GM21381 (cell line): ENCODE data around the gene SUPT3H.
"Not testable (repeated sequence)": the region's sequence is repeated elsewhere in the genome, so short reads cannot be mapped to it uniquely, and the experiment has no call there.

Experiments used
- ATAC-seq: cut with Tn5 transposase; IDR thresholded peaks from one replicate; pipeline ENCODE4 v1.9.1; 2021; ENCODE audit warnings: mild to moderate bottlenecking, moderate library complexity; ENCODE audit not compliant: unreplicated experiment

SUPT3H gene

DNA sequence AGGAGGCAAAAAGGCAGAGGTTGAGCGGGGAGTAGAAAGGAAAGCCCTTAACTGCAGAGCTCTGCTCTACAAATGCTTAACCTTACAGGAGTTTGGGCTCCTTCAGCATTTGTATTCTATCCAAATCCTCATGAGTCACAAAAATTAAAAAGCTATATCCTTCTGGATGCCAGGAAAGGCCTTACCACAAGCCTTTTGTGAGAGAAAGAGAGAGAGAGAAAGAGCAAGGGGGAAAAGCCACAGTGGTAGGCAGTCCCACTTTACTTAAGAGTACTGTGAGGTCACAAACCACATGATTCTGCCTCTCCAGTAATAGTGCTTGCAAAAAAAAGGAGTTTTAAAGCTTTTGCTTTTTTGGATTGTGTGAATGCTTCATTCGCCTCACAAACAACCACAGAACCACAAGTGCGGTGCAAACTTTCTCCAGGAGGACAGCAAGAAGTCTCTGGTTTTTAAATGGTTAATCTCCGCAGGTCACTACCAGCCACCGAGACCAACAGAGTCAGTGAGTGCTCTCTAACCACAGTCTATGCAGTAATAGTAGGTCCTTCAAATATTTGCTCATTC is 49.7 kb downstream of the SUPT3H start, which contains the start of gene RUNX2:
Gene RUNX2, plus strand, starts transcription at position 375 of the 567 bp plus-strand sequence. CDS start 397 bp downstream, outside the sequence.
- no peak for ATAC-seq

DNA sequence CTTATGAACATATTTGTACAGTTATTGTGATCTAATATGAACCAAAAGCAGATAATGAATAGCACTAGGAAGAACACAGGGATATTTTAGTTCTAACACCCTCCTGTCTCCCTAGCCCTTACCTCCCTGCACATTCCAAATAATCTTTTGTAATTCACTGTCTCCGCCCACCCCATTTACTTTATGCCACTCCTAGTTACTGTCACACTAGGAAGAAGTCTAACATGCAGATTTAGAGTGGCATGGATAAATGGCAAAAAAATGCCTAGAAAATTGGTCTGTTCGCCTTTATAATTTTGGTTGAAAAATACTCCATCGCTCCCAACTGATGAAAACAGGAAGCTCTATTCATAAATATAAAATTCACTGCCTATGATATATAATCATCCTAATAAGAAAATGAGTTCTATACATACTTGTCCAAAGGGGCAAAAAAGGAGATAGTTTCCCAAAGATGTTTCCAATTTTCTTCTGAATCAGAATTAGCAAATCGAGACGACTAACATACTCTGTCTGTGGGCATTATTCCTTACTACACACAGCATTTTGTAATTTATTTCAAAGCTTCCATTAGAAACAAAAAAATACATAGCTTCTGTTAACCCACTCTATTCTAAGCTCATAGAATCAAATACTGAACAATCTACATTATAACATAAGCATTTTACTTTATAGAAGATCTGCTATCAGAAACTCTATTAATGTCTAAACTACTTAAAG is 50.9 kb downstream of the SUPT3H start:
- no peak for ATAC-seq

DNA sequence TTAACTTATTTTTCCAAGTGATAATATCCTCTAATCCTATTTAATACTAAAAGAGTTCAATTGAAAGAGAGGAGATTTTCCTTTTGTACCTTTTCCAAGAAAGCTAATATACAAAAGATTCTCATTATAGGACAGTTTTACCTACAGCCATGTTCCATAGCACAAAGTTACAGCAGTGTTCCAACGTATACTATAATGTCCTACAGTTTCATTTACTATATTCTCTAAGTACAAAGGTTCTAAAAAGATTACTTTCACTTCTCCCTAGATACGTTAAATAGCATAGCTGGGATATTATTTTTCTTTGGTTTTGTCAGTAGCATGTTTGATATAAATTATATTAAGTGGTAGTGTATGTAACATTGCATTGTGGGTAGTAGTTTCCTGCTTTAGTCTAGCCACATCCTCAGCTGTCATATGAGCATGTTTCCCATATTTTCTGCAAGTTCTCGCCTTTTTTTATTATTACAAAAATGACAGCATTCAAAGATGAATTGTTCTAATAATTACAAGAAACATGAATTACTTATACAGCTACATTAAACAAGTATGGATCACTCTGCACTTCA is 54.0 kb downstream of the SUPT3H start:
- no peak for ATAC-seq

DNA sequence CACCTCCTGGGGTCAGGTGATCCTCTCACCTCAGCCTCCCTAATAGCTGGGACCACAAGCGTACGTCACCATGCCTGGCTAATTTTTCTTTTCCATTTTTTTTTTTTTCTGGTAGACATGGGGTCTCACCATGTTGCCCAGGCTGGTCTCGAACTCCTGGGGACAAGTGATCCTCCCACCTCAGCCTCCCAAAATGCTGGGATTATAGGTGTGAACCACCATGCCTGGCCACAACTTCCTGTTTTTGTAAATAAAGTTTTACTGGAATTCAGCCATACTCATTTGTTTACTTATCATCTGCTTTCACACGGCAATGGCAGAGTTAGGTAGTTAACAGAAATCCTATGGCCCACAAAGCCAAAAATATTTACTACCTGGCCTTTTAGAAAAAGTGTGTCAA is 57.4 kb downstream of the SUPT3H start:
- no peak for ATAC-seq

DNA sequence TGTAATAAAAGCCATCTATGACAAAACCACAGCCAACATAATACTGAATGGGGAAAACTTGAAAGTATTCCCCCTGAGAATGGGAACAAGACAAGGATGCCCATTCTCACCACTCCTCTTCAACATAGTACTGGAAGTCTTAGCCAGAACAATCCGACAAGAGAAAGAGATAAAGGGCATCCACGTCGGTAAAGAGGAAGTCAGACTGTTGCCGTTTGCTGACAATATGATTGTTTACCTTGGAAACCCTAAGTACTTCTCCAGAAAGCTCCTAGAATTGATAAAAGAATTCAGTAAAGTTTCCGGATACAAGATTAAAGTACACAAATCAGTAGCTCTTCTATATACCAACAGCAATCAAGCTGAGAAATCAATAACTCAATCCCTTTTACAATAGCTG is 63.6 kb downstream of the SUPT3H start:
- ATAC-seq, result no peak

DNA sequence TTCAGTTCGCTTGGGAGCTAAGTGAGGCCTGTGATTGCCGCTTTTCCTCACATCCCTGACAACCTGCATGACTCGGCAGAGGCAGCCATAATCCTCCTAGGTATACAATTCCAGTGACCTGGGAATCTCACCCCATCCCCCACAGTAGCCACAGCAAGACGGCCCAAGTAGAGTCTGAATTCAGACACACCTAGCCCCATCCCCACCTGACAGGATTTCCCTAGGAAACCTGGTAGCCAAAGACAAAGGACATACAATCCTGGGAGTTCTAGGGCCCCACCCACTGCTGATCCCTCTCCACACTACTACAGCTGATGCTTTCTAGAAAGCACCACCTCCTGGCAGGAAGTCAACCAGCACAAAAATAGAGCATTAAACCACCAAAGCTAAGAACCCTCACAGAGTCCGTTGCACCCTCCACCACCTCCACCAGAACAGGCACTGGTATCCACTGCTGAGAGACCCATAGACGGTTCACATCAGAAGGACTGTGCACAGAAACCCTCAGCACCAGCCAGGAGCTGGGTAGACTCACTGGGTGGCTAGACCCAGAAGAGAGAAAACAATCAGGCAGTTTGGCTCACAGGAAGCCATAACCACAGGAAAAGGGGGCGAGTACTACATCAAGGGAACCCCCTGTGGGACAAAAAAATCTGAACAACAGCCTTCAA is 67.5 kb downstream of the SUPT3H start:
- ATAC-seq, result no peak

DNA sequence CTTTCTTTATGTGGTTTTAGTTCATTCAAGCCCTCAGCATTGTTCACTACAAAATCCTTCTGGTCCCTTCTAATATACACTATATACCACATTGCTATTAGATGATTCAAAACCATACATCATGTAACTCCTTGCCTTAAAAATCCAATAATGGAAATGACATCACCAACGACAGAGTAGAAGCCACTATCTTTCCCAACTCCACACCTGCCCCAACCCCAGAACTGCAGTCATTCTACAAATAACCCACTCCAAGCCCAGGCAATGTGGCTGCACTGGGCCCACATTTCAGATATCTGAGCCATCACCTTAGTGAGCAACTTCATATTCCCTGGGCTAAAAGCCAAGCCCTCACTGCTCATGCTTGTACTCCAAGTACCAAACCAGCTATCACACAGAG is 72.2 kb downstream of the SUPT3H start:
- no peak for ATAC-seq

DNA sequence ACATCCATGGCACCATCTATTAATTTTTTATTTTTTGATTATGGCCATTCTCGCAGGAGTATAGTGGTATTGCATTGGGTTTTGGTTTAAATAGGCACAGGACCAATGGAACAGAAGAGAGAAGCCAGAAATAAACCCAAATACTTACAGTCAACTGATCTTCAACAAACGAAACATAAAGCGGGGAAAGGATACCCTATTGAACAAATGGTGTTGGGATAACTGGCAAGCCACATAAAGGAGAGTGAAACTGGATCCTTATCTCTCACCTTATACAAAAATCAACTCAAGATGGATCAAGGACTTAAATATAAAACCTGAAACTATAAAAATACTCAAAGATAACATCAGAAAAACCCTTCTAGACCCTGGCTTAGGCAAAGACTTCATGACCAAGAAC is 74.9 kb downstream of the SUPT3H start:
- no peak for ATAC-seq

DNA sequence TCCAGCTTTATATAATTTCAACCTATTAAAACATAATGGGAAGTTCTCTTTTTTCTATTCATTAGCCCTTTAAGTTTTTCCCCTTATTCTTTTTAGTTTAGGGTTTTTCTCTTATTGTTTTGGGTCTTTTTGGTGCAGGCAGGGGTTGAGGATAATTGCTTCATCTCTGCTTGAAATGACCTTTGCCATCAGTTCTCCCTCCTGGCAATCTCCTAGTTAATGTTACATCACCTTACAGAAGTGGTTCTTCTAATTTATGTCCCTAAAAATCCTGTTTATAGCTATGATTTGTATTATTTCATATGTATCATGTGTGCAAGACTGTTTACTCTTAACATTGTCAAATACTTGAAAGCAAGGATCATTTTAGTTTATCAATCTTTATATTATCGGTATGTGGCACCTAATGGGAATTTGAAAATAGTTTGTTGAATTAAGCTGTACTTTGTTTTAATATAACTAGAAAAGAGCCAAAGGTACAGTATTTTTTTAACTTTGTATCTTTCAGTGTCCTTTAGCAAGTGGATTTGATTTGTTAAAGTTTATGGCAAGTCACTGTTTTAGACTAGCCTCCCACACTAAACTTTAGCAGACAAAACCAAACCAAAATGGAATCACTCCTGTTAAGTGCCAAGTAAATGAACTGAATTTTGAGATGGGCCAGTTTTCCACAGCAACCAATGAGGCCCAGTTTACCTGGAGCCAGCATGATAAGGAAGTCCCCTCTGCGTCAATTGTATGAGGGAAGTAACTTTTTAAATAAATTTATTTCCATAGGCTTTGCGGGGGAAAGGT is 76.2 kb downstream of the SUPT3H start:
- no peak for ATAC-seq

DNA sequence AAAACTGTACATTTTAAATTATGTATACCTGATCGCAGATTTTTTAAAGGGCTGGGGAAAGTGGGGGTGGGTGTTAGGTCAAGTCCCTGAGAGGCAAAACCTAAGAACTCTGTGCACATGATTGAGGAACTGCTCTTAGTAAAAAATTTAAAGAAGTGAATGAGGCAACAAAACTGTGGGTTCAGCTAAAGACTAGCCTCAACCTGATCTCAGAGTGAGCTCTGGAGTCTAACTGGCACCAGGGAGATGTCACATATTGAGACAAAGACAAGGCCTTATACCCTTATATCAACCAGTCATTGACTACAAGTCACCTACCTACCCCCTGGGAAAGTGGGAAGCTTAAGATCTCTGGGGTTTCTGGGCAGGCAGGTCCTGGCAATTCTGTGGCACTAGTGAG is 77.0 kb downstream of the SUPT3H start:
- ATAC-seq, result no peak

DNA sequence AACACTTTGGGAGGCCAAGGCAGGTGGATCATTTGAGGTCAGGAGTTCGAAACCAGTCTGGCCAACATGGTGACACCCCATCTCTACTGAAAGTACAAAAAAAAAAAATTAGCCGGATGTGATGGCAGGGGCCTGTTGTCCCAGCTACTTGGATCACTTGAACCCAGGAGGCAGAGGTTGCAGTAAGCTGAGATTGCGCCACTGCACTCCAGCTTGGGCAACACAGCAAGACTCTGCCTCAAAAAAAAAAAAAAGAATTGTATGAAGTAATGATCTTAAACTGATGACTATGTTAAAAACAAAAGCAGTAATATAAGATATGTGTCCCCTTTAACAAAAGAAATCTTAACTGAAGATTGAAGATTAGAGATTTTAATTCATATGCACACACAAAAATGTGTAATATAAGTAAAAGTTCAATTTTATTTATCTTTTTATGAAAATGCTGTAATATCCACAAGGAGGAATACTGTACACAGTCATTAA is 78.6 kb downstream of the SUPT3H start:
- no peak for ATAC-seq

DNA sequence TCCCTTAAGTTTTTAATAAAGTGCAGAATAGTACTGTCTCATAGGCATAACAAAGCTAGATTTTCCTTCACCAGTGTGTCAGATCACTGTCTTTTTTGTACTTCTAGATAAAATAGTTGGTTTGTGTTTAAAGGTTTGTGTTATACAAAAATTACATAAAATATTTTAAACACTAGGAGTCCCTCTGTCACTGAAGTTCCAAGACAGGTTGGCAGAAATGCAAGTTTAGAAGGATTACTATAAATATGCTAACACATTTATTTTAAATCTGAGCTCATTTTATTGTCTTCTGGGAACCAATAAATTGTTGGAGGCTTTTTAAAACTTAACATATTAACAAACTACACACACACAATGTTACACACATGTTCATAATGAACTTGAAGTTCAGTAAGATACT is 80.4 kb downstream of the SUPT3H start:
- no peak for ATAC-seq

DNA sequence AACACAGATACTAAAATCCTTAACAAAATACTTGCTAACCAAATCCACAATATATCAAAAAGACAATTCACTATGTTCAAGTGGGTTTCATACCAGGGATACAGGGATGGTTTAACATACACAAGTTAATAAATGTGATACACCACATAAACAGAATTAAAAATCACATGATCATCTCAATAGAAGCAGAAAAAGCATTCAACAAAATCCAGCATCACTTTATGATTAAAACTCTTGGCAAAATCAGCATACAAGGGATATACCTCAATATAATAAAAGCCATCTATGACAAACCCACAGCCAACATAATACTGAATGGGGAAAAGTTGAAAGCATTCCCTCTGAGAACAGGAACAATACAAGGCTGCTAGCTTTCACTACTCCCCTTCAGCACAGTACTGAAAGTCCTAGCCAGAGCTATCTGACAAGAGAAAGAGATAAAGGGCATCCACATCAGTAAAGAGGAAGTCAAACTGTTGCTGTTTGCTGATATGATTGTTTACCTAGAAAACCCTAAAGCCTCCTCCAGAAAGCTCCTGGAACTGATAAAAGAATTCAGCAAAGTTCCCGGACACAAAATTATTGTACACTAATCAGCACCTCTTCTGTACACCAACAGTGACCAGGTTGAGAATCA is 83.6 kb downstream of the SUPT3H start:
- ATAC-seq, result not testable (repeated sequence)

DNA sequence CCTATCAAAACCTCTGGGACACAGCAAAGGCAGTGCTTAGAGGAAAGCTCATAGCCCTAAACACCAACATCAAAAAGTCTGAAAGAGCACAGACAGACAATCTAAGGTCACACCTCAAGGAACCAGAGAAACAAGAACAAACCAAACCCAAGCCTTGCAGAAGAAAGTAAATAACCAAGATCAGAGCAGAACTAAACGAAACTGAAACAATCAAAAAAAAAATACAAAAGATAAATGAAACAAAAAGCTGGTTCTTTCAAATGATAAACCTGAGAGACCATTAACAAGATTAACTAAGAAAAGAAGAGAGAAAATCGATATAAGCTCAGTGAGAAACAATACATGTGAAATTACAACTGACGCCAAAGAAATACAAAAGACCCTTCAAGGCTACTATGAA is 84.4 kb downstream of the SUPT3H start:
- no peak for ATAC-seq

DNA sequence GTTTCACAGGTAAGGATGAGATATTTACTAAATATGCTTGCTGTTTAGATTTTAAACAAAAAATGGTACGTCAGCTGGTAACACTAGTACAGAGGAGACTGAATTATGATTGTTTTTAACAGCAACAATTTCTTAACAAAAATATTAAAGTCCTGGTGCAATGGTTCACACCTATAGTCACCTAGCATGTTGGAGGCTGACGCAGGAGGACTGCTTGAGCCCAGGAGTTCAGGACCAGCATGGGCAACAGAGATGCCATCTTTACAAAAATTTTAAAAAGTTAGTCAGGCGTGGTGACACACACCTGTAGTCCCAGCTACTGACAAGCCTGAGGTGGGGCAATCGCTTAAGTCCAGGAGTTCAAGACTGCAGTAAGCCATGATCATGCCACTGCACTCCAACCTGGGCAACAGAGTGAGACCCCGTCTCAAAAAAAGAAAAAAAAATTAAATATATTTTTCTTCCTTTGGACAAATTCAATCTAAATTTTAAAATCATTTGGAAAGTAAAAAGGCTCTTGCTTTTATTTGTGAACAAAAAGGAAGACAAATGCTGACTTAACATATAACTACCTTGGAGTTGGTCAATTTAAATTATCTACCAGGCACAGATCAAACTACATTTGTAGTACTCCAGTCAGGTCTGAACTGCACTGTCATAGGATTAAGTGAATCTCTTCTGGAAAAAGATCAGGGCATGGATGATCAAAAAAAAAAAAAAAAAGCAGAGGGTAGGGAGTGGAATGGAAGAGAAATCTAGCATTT is 87.8 kb downstream of the SUPT3H start:
- ATAC-seq, result no peak

DNA sequence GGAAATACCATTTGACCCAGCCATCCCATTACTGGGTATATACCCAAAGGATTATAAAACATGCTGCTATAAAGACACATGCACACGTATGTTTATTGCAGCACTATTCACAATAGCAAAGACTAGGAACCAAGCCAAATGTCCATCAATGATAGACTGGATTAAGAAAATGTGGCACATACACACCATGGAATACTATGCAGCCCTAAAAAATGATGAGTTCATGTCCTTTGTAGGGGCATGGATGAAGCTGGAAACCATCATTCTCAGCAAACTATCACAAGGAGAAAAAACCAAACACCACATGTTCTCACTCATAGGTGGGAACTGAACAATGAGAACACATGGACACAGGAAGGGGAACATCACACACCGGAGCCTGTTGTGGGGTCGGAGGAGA is 91.0 kb downstream of the SUPT3H start:
- not testable (repeated sequence) for ATAC-seq

DNA sequence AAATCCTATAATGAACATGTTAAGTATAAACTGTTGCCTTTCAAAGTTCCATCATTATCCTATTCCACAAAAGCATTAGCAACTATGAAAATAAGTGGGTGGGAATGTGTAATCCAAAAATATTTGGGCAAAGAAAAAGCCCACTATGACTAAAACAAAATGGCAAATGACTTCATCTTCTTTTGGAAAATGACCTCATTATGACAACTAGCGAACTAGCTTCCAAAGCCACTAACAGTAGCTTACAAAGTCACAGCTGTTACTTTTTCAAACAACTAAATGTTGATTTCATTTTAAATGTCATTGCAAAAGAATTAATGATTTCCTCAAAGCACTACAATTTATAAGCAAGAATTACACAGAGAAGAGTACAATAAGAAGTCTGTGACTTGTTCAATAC is 99.4 kb downstream of the SUPT3H start:
- ATAC-seq, result no peak

DNA sequence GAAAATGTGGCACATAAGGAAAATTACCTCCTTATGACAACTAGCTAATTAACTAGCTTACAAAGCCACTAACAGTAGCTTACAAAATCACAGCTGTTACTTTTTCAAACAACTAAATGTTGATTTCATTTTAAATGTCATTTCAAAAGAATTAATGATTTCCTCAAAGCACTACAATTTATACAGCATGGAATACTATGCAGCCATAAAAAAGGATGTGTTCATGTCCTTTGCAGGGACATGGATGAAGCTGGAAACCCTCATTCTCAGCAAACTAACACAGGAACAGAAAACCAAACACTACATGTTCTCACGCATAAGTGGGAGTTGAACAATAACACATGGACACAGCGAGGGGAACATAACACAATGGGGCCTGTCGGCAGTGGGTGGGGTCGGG is 100.0 kb downstream of the SUPT3H start:
- not testable (repeated sequence) for ATAC-seq

DNA sequence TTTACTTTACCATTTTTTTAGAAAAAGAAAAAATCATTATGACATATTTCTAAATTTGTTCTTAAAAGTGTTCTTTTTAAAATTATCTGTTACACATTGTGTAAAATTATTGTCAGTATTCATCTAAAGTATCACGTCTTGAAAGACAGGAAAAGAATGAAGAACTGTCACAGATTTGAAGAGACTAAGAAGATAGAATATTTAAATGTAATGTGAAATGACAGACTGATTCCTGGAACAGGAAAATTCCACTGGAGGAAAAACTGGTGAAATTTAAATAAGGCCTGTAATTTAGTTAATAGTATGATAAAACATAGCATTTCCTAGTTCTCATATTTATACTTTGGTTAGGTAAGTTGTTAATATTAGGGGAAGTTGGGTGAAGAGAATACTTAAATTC is 102.4 kb downstream of the SUPT3H start:
- no peak for ATAC-seq

DNA sequence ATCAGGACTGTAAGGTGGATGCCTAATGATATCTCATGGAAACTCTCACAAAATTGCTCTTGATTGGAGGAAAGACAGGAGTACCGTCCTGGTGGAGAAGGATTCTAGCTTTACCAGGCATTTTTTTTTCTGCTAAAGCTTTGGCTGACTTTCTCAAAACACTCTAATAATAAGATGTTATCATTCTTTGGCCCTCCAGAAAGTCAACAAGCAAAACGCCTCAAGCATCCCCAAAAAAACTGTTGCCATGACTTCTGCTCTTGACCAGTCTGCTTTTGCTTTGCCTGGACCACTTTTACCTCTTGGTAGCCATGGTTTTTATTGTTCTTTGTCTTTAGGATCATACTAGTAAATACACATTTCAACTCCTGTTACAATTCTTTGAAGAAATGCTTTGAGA is 105.1 kb downstream of the SUPT3H start:
- no peak for ATAC-seq
